SHP77 treated with DMSO at 0.1 percent for 48 hours (cell line): Measurements from ENCODE around the gene GALNT1.

Source experiments
- DNase-seq: peaks from one replicate; lab custom pipeline; 2025; lab: John Stamatoyannopoulos, UW

GALNT1 gene

DNA sequence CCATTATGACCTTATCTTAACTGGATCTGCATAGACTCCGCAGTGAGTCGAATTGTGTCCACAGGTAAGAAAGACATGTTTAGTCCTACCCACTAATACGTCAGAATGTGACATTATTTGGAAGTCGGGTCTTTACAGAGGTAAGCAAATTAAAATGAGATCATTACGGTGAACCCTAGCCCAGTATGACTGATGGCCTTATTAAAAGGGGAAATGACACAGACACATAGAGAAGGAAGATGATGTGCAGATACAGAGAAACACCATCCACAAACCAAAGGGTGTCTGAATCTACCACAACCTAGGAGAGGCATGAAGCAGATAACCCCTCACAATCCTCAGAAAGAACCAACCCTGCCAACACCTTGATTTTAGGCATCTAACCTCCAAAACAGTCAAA lies 135.6 kb downstream of the GALNT1 start:
- DNase-seq, result no peak

DNA sequence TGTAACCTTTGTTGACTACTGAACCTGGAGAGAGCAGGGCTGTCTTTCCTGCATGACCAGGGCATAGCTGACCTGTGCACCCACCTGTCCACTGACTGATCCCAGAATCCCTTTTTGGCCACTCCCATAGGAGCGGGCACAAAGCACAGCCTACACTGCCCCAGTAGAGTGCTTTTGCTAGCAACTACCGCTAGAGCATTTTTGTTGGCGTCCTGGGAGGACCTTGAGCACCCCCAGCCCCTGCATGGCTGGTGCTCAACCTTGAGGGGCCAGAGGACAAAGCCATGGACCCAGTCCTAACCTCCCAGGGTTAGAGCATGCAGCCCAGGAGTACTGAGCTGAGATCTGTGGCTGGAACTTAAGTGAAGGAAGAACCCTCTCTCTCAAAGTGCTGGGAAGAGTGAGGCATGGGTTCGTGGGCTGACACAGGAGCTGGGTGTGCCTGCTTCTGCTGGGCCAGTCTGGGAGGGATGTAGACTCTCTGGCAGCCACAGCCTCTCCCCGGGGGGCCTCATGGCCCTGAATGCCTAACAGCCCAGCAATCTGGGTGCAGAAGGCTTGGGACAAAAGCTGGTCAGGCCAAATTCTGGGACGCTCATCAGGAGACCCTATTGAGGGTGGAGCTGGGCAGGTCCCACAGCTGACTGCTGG lies 140.0 kb downstream of the GALNT1 start:
- no peak for DNase-seq

DNA sequence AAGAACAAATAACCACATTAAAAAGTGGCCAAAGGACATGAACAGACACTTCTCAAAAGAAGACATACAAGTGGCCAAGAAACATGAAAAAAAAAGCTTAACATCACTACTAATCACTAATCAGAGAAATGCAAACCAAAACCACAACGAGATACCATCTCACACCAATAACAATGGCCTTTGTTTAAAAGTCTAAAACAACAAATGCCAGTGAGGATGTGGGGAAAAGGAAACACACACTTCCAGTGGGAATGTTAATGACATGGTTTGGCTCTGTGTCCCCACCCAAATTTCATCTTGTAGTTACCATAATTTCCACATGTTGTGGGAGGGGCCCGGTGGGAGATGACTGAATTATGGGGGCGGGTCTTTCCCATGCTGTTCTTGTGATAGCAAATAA lies 147.1 kb downstream of the GALNT1 start:
- no peak for DNase-seq

GRCh38 chr18:35729991-35730668 lies 148.6 kb downstream of the GALNT1 start:
- no peak for DNase-seq

- DNase-seq, result no peak
Observed at GRCh38 chr18:35730691-35731370, 149.3 kb downstream of the GALNT1 start.

DNA sequence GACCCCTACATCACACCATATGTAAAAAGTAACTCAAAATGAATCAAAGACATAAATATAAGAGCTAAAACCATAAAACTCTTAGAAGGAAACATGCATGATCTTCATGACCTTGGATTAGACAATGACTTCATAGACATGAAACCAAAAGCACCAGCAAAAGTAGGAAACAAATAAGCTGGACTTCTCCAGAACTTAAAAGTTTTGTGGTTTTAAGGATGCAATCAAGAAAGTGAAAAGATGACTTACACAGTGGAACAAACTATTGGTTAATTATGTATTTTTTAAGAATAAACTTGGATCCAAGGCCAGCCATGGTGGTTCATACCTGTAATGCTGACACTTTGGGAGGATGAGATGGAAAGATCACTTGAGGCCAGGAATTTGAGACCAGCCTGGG lies 150.2 kb downstream of the GALNT1 start:
- DNase-seq, result no peak

GRCh38 chr18:35732162-35732561 lies 150.6 kb downstream of the GALNT1 start:
- DNase-seq, result no peak

- no peak for DNase-seq
Observed at GRCh38 chr18:35732636-35733035, 151.1 kb downstream of the GALNT1 start.

DNA sequence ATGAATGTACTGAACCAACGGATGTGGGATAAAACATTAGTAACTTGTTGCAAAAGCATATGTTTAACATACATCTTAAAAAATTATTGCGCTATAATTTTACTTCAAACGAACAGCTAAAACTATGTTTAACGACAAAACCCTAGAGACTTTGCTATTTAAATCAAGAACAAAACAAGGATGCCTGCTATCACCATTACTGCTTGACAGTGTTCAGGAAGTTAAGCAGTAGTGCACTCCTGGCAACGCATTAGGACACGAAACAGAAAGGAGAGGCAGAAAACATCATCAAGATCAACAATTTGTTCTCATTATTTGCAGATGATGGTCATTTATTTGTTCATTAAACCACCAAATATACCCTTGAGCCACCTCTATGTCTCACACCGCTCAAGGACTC lies 151.9 kb downstream of the GALNT1 start:
- DNase-seq, result no peak

DNA sequence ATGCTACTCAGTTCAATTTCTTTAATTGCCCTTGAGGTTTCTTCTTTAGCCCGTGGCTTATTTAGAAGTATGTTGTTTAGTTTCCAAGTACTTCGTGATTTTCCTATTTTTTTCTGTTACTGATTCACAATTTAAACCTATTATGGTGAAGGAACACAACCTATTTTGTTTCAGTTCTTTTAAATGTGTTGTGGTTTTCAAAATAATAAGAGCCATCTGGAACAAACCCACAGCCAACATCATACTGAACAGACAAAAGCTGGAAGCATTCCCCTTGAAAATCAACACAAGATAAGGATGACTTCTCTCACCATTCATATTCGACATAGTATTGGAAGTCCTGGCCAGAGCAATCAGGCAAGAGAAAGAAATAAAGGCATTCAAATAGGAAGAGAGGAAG lies 155.2 kb downstream of the GALNT1 start:
- DNase-seq, result no peak

- no peak for DNase-seq
Observed at GRCh38 chr18:35739778-35740177, 158.2 kb downstream of the GALNT1 start.

- DNase-seq, result no peak
Observed at GRCh38 chr18:35740656-35741055, 159.1 kb downstream of the GALNT1 start.

DNA sequence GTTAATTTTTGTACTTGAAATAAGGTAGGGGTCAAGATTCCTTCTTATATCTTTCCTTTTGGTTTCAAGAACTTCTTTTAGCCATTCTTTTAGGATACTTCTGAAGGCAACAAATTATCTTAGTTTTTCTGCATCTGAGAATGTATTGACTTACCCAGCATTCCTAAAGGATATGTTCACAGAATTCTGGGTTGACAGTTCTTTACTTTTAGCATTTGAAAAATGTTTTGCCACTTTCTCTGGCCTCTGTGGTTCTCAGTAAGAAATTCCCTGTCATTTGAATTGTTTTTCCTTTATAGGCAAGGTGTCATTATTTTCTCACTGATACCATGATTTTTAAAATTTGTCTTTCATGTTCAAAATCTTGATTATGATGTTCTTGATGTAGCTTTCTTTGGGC lies 162.4 kb downstream of the GALNT1 start:
- DNase-seq, result no peak

GRCh38 chr18:35745814-35746213 lies 164.3 kb downstream of the GALNT1 start:
- no peak for DNase-seq

DNA sequence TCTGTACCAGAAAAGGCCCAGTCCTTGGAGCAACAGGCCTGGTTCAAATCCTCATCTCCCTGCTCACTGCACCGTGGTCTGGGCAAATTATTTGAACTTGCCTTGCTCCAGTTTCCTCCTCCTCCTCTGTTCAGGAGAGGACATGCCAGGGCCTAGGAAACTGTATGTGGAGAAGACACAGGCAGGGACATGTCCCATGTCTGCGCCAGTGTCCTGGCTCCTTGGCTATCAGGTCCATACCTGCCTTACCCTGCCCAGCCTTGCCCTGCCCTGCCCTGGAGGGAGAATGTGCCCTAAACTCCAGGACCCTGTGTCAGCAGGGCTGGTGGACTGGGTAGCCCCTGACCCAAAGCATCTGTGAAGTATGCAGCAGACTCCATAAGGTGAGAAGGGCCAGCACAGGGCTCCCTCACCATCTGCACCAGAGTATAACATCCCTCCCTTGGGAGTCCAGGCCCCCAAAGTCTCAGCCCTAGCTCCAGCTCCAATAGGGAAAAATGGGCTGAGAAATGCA lies 165.3 kb downstream of the GALNT1 start:
- DNase-seq, result no peak

- no peak for DNase-seq
Observed at GRCh38 chr18:35747894-35748472, 166.4 kb downstream of the GALNT1 start.

DNA sequence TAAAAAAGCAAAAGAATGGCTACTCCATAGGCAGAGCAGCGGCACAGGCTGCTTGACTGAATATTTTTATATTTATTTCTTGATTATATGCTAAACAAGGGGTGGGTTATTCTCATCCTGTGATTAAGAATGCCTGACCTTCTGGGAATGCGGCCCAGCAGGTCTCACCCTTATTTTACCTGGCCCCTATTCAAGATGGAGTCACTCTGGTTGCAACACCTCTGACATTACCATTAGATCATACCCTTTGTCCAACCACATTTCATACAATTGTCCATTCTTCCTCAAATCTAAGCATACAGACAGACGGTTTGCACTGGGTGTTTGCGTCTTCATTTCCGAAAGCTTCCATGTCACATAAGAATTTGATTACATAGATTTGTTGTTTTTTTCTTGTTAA lies 168.2 kb downstream of the GALNT1 start:
- no peak for DNase-seq

DNA sequence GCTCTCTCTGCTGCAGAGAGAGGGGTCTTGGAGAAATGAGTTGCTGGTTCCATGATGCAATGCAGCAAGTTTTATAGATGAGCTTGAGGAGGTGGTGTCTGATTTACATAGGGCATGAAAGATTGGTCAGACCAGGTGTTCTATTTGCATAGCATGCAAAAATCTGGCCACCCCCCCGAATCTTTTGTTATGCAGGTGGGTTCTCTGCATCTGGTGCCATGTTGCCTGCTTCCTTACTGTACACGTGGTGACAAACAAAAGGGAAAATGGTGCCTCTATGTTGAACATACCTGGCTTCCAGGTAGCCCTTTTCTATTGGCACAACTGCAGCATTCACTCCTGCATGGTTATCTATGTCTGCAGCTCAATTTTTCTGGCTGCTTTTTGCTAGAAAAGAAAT lies 169.4 kb downstream of the GALNT1 start:
- DNase-seq, result no peak

DNA sequence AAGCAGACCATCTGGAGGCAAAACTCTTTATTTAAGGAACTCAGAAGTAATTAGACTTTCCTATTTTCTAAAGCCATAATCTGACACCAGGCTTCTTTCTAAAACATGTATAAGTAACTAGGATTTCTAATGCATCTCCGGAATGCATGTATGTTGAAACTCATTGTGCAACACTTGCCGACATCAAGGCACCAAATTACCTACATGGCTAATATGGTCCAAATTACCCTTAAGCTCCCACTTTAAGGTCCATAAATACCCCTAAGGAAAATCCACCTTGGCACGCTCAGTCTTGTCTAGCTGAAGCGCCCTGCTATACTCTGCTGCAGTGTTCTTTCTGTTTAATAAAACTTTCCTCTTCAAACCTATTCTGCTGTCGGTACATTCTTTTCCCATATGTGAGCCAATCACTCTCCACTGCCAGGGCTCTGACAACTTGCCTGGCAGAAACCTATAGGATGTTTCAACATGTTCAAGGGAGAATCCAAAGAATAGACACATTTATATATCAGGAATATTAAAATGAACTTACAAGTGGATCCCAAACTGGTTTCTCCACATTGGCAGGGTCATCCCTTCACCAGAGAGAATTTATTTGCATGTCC lies 171.9 kb downstream of the GALNT1 start:
- no peak for DNase-seq

GRCh38 chr18:35754464-35754863 lies 172.9 kb downstream of the GALNT1 start:
- DNase-seq, result no peak

DNA sequence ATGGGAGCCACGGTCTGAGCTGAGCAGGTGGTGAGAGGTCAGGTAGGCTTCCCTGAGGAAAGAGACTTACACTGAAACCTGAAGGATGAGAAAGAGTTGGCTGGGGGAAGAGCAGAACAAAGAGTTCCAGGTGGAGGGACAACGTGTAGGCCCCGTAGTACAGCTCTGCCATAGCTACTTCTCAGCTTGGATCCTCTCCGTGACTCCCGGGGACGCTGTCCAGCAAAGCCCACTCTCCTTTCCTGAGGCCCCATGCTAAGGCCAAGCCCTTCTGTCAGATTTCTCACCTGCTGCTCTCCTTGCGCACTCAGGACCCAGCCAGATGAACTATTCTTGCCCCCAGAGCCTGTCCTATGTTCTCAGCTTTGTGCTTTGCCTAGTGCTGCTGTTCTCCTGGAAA lies 173.8 kb downstream of the GALNT1 start:
- no peak for DNase-seq

- peak; percentile 34 for DNase-seq
Observed at GRCh38 chr18:35756506-35757117, 175.1 kb downstream of the GALNT1 start.
